GM21825 (cell line): ENCODE measurements around the gene PCDHGB4.
"Not testable (repeated sequence)": the region's sequence is repeated elsewhere in the genome, so short reads cannot be mapped to it uniquely, and the experiment has no call there.

Experiments used
- ATAC-seq: cut with Tn5 transposase; IDR thresholded peaks from one replicate; pipeline ENCODE4 v1.9.1; 2021; ENCODE audit warnings: mild to moderate bottlenecking, moderate library complexity; ENCODE audit not compliant: unreplicated experiment

PCDHGB4 gene

GRCh38 chr5:141387557-141388311 is at the start of gene PCDHGB4:
Gene PCDHGB4, plus strand, starts transcription at chr5:141387698. Its CDS starts 187 bp downstream, at chr5:141387885.
- ATAC-seq, result peak; percentile 60

GRCh38 chr5:141338538-141339306 is 48.8 kb upstream of the PCDHGB4 start, which contains the start of gene PCDHGA2:
Gene PCDHGA2, plus strand, starts transcription at chr5:141338760.
- ATAC-seq, result no peak

GRCh38 chr5:141340781-141341354 is 46.6 kb upstream of the PCDHGB4 start:
- not testable (repeated sequence) for ATAC-seq

- no peak for ATAC-seq
Measured at GRCh38 chr5:141342773-141343172, 44.7 kb upstream of the PCDHGB4 start.

GRCh38 chr5:141343242-141343952 is 44.1 kb upstream of the PCDHGB4 start, which contains the start of gene PCDHGA3:
Gene PCDHGA3, plus strand, starts transcription at chr5:141343829. Its CDS starts 205 bp downstream, at chr5:141344034.
- ATAC-seq, result no peak

- ATAC-seq, result no peak
Measured at GRCh38 chr5:141343953-141344463, 43.5 kb upstream of the PCDHGB4 start.

- ATAC-seq, result no peak
Measured at GRCh38 chr5:141345327-141345726, 42.2 kb upstream of the PCDHGB4 start.

GRCh38 chr5:141346017-141346416 is 41.5 kb upstream of the PCDHGB4 start:
- ATAC-seq, result not testable (repeated sequence)

GRCh38 chr5:141349917-141350619 is 37.4 kb upstream of the PCDHGB4 start, which contains the start of gene PCDHGB1:
Gene PCDHGB1, plus strand, starts transcription at chr5:141350099. Its CDS starts 162 bp downstream, at chr5:141350261.
- no peak for ATAC-seq

GRCh38 chr5:141351591-141351990 is 35.9 kb upstream of the PCDHGB4 start:
- ATAC-seq, result no peak

GRCh38 chr5:141354900-141355469 is 32.5 kb upstream of the PCDHGB4 start, which contains the start of gene PCDHGA4:
Gene PCDHGA4, plus strand, starts transcription at chr5:141355021. Its CDS starts 87 bp downstream, at chr5:141355108.
- ATAC-seq, result no peak

GRCh38 chr5:141355641-141356040 is 31.9 kb upstream of the PCDHGB4 start:
- ATAC-seq, result no peak

- ATAC-seq, result no peak
Measured at GRCh38 chr5:141356133-141356532, 31.4 kb upstream of the PCDHGB4 start.

- ATAC-seq, result no peak
Measured at GRCh38 chr5:141356950-141357349, 30.5 kb upstream of the PCDHGB4 start.

- ATAC-seq, result no peak
Measured at GRCh38 chr5:141359790-141360426, 27.6 kb upstream of the PCDHGB4 start, which contains the start of gene PCDHGB2. Gene PCDHGB2, plus strand, starts transcription at chr5:141359994. Its CDS starts 142 bp downstream, at chr5:141360136.

GRCh38 chr5:141360685-141361084 is 26.8 kb upstream of the PCDHGB4 start:
- no peak for ATAC-seq

GRCh38 chr5:141362719-141363118 is 24.8 kb upstream of the PCDHGB4 start:
- no peak for ATAC-seq

GRCh38 chr5:141363952-141364660 is 23.4 kb upstream of the PCDHGB4 start, which contains the start of gene PCDHGA5:
Gene PCDHGA5, plus strand, starts transcription at chr5:141364162. Its CDS starts 169 bp downstream, at chr5:141364331.
- ATAC-seq, result no peak
